ENCODE data around the gene SNCAIP. TPM values are rescaled to one million over a fixed set of nuclear protein-coding genes. Genes with fewer than 3 reads are reported as not detected.
A peak's percentile ranks its signal among the peaks of the same experiment; 100 is the strongest.

The SNCAIP gene
- total RNA-seq, 1 donor from 2014 or later: 4.4 TPM

GRCh38 chr5:122322801-122323548 is 10.9 kb downstream of the SNCAIP start:
- no peaks in the 10 kb centered on the region for H3K27me3 ChIP-seq (ENCODE audit: low read depth)
- ATAC-seq: peak in 1 of 2 donors; percentile 53
- no peak for DNase-seq
- no peaks in the 10 kb centered on the region for H3K4me1 ChIP-seq
- no peak for TF ChIP-seq CTCF (IDR thresholded peaks at IDR 0.05)
- H3K9me3 ChIP-seq: no peaks in the 10 kb centered on the region
- no peak overlapping the region for H3K4me3 ChIP-seq
- H3K36me3 ChIP-seq: no peaks in the 10 kb centered on the region
- intact Hi-C loops (cut with DNase I): no loop called here
- no peak overlapping the region for H3K27ac ChIP-seq

GRCh38 chr5:122323738-122324137 is 11.7 kb downstream of the SNCAIP start:
- Histone ChIP-seq H3K4me1 (no peaks in the 10 kb centered on the region), H3K36me3 (no peaks in the 10 kb centered on the region), H3K27me3 (ENCODE audit: low read depth) (no peaks in the 10 kb centered on the region), H3K9me3 (no peaks in the 10 kb centered on the region), H3K4me3 (no peak overlapping the region), H3K27ac (no peak overlapping the region)
- DNase-seq (no peak), ATAC-seq (no peak)
- TF ChIP-seq CTCF (IDR thresholded peaks at IDR 0.05): no peak
- intact Hi-C loops (cut with DNase I): no loop called here

GRCh38 chr5:122327110-122327509 is 15.1 kb downstream of the SNCAIP start:
- intact Hi-C loops (cut with DNase I): no loop called here
- no peak for TF ChIP-seq CTCF (IDR thresholded peaks at IDR 0.05)
- Histone ChIP-seq H3K9me3 (no peaks in the 10 kb centered on the region), H3K36me3 (no peaks in the 10 kb centered on the region), H3K4me3 (no peak overlapping the region), H3K27ac (no peak overlapping the region), H3K4me1 (no peaks in the 10 kb centered on the region), H3K27me3 (ENCODE audit: low read depth) (no peaks in the 10 kb centered on the region)
- no peak for DNase-seq
- no peak for ATAC-seq

- TF ChIP-seq CTCF (IDR thresholded peaks at IDR 0.05): no peak
- DNase-seq (no peak), ATAC-seq (no peak)
- Histone ChIP-seq H3K27me3 (ENCODE audit: low read depth) (no peaks in the 10 kb centered on the region), H3K9me3 (no peaks in the 10 kb centered on the region), H3K4me1 (no peaks in the 10 kb centered on the region), H3K27ac (no peak overlapping the region), H3K36me3 (no peaks in the 10 kb centered on the region), H3K4me3 (no peak overlapping the region)
- intact Hi-C loops (cut with DNase I): no loop called here
Observed at GRCh38 chr5:122330881-122331280, 18.8 kb downstream of the SNCAIP start.

GRCh38 chr5:122332599-122333555 is 20.8 kb downstream of the SNCAIP start:
- Histone ChIP-seq H3K36me3 (no peaks in the 10 kb centered on the region), H3K4me3 (no peak overlapping the region), H3K4me1 (no peaks in the 10 kb centered on the region), H3K27ac (no peak overlapping the region), H3K27me3 (ENCODE audit: low read depth) (no peaks in the 10 kb centered on the region), H3K9me3 (no peaks in the 10 kb centered on the region)
- DNase-seq (no peak), ATAC-seq (no peak)
- no peak for TF ChIP-seq CTCF (IDR thresholded peaks at IDR 0.05)
- intact Hi-C loops (cut with DNase I): no loop called here

All from lower lobe of right lung (tissue), 2 donors.